Activated CD4-positive, CD25-positive, alpha-beta regulatory T cell (primary cell): ENCODE measurements around the gene MAU2.

Source experiments
- DNase-seq, 4 experiments: peaks; one replicate each; lab custom pipeline; 2025; lab: John Stamatoyannopoulos, UW

MAU2 gene, protein sequence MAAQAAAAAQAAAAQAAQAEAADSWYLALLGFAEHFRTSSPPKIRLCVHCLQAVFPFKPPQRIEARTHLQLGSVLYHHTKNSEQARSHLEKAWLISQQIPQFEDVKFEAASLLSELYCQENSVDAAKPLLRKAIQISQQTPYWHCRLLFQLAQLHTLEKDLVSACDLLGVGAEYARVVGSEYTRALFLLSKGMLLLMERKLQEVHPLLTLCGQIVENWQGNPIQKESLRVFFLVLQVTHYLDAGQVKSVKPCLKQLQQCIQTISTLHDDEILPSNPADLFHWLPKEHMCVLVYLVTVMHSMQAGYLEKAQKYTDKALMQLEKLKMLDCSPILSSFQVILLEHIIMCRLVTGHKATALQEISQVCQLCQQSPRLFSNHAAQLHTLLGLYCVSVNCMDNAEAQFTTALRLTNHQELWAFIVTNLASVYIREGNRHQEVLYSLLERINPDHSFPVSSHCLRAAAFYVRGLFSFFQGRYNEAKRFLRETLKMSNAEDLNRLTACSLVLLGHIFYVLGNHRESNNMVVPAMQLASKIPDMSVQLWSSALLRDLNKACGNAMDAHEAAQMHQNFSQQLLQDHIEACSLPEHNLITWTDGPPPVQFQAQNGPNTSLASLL

GRCh38 chr19:19320361-19321140 lies at the start of gene MAU2, which contains the start of gene SUGP1:
MAU2 (plus strand) TSS chr19:19320829; CDS start chr19:19320860, 31 bp downstream.
SUGP1 (minus strand) TSS chr19:19320509; CDS start chr19:19320496, 13 bp downstream.
- DNase-seq: peak; percentile 71 to 86 (median 80)

GRCh38 chr19:19271828-19272599 lies 48.6 kb upstream of the MAU2 start:
- no peak for DNase-seq

GRCh38 chr19:19274146-19274545 lies 46.5 kb upstream of the MAU2 start:
- no peak for DNase-seq

DNA sequence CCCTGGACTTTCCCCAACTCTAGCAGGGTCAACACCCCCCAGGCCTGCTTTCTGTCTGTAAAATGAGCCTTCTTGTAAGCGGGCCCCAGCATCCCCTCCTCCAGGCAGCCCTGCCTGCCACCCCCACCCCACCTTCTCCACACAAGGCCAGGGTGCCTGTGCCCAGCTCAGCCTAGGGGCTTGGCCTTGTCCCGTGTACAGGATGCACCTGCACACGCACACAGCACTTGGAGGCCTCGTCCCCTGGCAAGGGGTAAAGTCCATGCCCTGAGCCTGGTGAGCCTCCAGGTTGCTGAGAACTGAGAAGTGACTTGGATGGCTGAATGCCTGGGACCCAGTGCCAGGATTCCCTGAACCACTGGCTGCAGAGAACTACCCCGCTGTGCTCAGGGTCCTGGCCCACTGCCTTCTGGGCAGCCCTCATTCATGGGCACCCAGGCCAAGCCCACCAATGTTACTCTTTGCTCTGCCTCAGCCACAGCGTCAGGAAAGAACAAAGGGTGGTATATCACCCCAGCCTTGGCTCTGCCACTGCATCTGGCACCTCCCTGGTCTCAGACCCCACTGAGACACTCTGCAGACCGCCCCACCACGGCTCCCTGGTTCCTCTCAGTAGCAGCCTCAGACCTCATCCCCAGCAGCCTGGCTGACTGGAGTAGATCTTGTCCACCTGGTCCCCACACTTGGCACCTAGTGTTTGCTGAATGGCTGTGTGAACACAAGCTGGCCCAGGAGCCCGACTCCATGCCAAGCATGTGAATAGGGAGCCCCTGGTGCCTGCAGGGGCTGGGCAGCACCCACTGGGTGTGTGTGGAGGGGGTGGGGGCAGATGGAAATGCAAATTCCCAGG lies 45.7 kb upstream of the MAU2 start:
- no peak for DNase-seq

DNA sequence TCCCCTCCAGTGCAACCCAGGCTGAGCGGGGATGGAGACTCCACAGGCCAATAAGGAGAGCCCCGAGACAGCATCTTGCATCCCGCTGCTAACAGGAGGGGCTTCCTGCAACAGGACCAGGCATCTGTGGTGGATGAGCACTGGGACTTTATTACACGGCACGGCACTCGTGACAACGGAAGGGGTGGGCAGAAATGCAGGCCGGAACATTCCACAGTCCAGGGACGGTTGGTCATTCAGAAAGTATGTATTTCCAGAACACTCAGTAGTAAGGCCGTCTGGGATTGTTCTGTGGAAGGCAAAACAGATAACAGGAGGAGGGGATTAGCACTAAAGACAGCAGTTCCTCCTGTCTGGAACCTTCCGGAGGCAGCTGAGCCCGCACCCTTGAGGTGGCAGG lies 44.2 kb upstream of the MAU2 start:
- no peak for DNase-seq

- no peak for DNase-seq
Observed at GRCh38 chr19:19276851-19277250, 43.8 kb upstream of the MAU2 start.

GRCh38 chr19:19278315-19278714 lies 42.3 kb upstream of the MAU2 start:
- DNase-seq: no peak

DNA sequence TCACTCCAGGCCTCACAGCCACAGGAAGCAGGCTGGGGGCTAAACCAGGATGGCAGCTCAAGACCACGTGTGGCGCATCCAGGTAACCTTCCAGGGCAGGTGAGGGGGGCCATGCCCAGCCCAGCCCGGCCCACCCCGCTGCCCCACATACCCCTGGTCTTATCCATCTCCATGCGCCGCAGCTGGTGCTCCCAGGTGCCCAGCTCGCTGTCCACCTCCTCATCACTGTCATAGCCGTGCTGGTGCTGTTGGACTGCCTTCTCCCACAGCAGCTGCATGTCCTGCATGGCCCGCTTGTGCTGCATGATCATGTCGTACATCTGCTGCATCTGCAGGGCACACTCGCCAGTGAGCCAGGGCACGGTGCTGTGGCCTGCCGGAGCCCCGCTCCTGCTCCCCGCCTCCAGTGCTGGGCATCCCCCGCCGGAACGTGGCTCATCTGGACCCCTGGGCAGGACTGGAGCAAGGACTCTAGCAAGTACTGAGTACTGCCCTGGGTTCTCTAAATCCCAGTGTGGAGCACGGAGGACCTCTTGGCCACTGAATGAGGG lies 41.5 kb upstream of the MAU2 start:
- no peak for DNase-seq

- DNase-seq: no peak
Observed at GRCh38 chr19:19279853-19280252, 40.8 kb upstream of the MAU2 start.

GRCh38 chr19:19280561-19280960 lies 40.1 kb upstream of the MAU2 start:
- DNase-seq: no peak

GRCh38 chr19:19285686-19286085 lies 34.9 kb upstream of the MAU2 start:
- no peak for DNase-seq

DNA sequence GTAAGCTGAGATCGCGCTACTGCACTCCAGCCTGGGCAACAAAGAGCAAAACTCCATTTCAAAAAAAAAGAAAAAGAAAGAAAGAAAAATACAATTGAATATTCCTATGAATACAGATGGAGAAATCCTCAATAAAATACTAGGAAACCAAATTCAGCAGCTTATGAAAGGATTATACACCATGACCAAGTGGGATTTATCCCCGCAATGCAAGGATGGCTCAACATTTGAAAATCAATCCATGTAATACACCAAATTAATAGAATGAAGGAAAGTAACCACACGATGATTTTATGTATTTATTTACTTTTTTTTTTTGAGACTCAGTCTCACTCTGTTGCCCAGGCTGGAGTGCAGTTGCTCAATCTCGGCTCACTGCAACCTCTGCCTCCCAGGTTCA lies 28.0 kb upstream of the MAU2 start:
- no peak for DNase-seq

DNA sequence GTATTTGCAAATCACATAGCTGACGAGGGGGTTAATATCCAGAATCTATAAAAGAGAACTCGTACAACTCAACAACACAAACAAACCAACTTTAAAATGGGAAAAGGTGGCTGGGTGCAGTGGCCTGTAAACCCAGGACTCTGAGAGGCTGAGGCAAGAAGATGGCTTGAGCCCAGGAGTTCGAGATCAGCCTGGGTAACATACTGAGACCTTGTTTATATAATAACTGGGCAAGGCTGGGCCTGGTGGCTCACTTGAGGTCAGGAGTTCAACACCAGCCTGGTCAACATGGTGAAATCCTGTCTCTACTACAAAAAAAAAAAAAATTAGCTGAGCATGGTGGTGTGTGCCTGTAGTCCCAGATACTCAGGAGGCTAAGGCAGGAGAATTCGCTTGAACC lies 25.7 kb upstream of the MAU2 start:
- no peak for DNase-seq

DNA sequence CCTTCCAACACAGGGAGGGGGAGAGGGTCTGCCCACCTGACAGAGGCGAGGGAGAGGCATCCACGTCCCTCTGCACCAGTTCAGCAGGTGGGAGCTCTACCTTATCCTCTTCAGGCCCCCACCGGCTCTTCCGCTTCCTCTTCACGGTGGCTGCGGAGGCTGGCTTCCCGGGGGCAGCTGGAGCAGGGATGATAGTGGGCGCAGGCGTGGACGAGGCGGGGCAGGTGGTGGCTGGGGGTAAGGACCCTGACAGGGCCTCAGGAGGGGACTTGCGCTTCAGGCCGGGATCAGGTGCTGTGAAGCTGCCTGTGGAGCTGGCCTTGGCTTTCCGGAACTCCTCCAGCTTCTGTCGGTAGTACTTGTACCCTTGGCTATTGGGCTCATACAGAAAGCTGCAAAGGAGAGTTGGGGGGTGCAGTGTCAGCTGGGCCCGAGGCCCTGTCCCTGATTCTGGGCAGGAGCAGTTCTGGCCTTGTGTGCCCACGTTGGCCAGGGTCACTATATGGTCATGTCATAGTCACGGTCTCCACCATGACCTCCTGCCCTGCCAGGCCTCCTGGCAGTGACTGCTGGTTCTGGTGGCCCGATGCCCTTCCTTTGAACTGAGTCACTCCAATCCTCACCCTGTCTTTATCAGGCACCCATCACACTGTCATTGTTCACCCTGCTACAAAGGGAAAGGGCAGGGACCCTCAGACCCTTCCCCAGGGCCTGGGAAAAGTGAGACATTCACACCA lies 23.5 kb upstream of the MAU2 start:
- DNase-seq: no peak

GRCh38 chr19:19297759-19298158 lies 22.9 kb upstream of the MAU2 start:
- no peak for DNase-seq

DNA sequence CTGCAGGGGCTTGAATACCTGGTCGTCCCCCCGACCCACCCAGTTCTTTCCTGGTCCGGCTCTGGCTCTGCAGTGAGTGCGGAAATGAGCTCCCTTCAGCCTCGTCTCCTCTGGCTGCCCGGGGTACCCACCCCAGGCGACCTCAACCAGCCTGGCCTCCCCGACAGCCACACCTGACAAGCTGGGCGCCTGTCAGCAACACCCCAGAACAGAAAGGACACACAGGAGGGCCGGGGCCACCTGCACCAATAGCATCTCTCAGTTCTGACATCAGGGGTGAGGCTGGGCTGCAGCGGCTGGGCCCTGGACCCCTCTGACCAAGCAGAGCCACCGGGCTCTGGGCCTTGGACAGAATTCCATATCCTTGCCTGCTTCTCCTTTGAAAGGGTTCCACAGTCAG lies 20.0 kb upstream of the MAU2 start:
- no peak for DNase-seq

DNA sequence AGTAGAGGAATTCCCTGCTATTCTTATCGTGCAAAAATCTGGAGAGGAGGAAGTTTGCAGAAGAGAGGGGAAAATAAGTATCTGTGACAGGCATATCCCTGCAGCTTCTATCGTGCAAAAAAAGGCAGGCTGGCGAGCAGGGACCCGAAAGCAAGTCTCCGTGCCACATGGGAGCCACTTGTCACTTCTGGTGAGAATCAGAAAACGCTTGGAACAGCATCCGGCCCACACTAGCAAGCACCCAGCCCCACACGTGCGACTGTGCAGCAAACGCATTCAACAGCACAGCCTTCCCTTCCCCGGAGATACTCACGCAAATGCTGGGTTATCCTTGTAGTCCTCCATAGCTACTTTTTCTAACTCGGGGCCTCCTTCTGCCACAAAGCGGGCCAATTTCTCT lies 17.2 kb upstream of the MAU2 start:
- DNase-seq: no peak

DNA sequence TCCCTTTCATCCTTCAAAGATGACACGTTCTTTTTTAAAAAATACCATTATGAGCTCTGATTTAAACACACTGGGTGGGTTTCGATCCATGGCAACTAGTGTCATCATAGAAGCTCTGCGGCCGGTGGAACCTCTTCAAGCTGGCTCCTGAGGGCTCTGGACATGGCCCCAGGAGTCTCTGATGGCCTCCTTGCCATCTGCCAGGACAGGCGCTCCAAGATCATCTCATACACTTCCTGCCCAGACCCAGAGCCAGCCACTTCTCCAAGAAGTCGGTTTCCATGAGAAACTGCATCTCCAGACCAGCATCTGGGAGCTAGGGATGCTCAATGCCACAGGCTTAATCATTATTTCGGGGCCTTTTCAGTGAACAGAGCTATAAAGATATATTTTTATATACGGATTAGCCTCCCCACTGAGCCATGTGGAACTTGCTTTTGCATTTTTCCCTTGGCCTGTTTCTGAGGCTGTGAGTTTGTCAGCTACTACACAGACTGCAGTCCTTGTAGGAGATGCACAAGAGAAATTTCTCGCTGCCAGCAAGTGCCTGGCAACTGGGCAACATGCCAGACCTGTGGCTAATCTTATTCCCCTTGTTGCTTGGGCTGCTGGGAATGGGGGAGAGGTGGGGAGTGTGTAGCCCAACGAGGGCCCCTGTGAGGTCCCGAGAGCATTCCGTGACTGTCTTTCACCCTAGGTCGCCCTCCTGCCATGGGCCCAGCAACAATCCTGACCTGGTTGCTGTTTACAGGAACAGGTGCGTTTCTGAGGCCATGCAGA lies 16.3 kb upstream of the MAU2 start:
- no peak for DNase-seq

- DNase-seq: no peak
Observed at GRCh38 chr19:19305066-19305465, 15.6 kb upstream of the MAU2 start.
